ENCODE measurements around the gene HCRTR1.

The HCRTR1 gene

DNA sequence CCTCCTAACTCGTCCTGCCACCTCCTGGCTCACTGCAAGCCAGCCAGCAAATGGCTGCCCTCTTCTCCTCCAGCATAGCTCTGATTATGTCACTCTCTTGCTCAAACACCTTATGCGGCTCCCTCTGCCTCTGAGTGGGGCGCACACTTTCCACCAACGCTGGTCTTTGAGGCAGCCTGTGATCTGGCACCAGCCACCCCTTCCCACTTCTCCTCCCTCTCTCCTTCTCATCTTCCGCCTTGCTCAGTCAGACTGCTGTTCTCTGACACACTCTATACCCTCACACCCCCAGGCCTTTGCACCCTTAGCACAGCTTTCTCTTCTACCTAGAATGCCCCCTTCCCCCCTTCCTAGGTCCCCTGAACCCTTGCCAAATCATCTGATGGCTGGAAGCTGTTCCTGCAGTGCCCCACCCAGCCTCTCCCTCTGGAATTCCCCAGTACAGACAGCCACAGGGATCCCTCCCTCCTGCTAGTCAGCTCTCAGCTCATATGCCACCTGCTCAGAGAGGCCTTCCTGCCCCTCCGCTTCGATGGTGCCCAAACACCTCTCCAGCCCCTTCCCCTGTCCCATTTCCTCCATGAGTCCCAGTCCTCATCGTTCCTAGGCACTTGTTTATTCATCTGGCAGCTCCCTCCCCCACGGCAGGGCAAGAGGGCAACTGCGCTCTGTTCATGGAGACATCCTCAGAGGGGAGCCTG lies 48.9 kb downstream of the HCRTR1 start:
- peak in 15 of 56 donors; percentile 14 to 47 (median 28) for DNase-seq

DNA sequence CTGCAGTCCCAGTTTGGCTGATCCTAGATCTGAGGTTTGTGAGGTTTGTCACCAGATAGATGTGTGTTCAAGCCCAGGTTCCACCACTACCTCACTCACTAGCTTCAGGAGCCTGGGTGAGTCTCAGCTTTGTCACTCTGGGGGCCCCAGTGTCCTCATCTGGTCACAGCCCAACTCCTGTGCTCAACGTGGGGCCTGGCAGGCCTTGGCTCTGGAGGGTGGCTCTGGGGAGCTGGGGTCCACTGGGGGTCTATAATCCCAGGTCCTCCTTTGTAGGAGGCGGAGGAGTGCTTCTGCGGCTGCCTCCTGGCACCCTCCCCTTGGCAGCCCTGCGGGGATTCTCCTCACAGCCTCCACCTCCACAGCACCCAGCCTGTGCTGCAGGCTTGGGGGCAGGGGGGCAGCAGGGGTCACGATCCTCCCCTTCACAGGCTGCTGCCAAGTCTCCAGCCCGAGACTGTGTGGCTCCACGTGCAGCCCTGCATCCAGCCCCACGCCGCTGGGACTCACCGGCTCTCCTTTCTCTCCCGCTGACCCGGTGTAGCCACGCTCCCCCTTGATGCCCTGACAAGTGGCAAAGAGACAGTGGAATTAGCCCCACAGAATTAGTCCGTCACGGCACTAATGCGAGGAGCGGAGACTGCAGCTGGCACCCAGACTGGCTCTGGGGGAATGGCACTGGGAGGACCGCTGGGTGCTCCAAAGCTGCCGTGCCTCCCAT lies 49.7 kb downstream of the HCRTR1 start:
- no peak for DNase-seq

DNA sequence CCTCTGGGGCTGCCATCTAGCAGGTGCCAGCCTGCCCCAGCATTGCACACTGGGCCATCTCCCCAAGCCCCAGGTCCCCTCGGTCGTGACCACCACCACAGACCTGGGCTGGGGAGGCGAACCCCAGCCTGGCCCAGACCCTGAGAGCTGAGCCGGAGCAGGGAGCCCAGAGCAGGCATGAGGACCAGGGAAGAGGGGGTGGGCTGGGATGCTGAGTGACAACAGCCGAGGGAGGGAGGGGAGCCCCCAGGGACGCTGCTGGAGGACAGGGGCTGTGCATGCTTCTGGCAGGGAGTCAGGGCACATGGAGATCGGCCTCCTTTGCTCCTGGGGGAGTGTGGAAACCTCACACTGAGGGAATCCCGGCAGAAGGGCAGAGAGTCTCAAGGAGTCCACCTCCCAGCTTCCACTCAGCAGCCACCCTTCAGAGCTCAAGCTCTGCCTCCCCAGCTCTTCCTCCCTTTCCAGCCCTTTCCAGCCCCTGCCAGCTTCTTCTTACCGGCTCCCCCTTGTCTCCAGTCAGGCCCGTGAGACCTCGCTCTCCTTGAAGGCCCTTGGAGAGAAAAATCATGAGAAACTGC lies 50.9 kb downstream of the HCRTR1 start:
- DNase-seq: no peak

DNA sequence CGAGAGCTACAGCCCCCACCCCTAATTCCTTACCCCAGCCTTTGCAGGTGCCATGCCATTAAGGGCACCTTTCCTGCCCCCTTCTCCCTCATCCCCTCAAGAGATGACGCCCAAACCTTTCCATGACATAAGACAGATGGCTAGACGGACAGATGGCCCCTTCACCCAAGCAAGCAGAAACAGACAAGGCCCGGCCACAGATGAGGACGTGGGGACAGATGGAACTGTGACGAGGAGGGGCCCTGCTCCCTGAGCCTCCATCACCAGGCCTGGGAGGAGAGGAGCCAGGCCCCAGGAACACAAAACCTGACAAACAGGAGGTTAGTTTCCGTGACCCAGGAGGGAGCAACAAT lies 51.9 kb downstream of the HCRTR1 start:
- no peak for DNase-seq

DNA sequence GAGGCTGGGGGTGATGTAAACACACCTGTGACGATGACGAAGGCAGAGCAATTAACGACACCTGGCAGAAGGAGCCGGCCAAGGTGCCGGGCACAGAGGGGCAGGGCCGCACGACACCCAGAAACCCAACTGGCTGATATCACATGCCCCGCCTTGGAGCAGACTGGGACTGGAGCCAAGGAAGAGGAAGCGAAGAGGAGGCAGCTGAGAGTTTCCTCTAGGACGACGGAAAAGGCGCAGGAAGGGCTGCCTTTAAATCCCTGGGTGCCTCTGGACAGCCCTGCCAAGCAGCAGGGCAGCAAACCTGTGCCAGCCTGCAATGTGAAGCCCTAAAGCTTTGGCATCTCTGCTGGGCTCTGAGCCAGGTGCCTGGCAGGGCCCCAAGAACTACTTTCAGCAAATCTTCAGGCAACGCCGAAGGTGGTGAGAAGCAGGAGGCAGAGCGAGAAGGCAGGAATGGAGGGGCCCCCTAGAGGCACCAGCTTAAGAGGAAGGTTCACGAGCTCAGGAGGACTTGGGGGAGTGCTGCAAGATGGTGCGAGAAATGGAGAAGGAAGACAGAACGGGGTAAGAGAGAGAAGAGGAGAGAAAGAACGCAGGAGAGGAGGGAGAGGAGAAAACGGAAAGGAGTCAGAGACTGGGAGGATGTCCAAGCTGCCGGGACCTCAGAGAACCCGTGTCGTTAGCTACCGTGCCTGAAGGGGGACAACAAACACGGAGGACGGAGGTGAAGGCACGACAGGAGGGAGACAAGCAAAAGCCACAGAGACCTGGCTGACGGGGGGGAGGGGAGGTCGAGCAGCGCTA lies 52.5 kb downstream of the HCRTR1 start:
- DNase-seq: peak in 54 of 56 donors; percentile 10 to 89 (median 60)

DNA sequence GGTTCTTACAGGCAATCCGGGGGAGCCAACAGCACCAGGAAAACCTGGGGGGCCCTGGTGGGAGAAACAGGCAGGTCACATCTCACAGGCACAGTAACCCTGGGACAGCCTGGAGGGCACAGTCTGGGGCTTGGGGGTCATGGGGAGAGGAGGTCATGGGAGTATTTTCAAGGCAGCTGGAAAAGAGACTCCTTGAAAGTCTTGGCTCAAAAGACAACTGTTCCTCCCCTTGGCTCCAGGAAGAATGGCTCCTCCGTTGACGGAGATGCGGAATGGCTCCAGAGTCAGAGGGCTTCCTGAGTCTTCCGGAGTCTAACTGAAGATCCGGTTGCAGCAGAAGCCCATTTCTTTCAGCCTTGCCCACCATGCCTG lies 53.1 kb downstream of the HCRTR1 start:
- peak in 1 of 56 donors; percentile 42 for DNase-seq

DNA sequence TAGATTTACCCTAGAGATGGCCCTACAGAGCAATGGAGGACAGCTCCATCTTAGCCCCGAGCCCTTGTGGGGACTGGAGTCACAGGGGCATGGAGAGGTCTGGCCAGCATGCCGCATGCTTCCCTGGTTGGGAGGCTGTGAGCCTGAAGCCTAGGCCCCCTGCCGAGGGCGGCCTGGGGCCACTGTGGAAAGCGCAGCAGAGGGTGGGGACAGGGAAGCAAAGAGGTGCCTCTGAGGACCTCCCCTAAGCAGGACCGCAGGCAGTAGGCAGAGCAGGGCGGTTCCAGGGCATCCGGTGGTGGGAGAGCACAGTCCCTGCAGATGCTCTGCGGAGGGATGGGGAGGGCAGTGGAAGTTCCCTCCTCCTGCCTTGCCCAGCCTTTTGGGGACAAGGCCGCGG lies 53.7 kb downstream of the HCRTR1 start:
- no peak for DNase-seq

DNA sequence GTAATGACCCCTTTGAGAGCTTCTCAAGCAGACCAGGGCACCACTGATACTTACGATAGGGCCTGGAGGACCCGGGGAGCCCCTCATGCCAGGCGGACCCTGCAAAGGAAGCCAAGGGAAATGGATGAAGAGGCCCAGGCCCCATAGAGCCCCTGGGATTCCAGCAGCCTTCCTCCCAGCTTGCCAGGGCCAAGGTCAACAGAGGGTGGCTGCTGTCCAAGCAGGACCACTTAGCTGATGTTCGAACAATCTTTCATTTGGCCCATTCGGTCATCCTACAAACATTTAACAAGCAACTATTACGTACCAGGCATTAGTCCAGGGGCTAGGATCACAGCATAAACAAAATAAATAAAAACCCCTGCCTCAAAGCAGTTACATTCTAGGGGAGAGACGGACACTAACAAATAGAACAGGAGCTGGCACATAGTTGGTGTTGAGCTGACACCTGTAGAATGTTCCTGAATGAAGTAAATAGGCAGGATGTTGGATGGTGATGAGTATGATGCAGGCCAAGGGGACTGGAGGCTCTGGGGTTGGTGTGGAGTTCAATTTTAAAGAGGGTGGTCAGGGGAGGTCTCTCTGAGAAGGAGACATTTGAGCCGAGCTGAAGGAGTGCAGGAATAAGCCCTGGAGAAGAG lies 54.2 kb downstream of the HCRTR1 start:
- no peak for DNase-seq

DNA sequence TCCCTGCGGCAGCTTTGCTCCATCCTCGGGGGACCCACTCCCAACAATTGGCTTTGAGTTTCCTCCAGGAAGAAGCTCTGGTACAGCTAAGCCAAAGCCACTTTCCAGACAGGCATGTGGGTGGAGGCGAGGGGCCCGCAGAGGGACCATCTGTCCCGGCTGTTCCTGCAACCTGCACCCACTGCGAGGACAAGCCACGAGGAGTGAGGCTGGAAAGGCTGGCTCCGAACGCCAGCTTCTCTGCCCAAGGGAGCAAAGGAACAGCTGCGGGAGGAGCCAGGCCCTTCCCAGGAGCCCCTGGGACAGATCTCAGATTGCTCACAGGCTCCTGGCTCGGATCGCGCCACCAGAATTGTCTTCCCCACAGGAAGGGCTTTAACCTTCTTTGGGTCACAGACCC lies 55.5 kb downstream of the HCRTR1 start:
- peak in 9 of 56 donors; percentile 8 to 34 (median 17) for DNase-seq

DNA sequence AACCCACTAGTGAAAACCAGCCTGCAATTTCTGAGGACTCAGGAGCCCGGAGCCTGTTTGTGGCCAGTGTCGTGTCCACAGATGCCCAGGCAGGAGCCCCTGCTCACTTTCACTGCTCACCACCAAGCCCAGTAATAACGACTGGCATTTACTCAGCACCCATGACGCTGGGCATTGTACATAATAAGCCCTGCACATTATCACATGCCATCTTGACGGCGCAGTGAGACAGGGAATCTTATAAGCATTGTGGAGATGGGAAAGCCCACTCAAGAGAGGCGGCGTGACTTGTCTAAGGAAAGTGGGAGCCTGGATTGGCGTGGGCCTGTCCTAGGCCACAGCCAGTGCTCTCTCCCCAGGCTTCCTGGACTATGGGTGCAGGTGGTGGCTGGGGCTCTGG lies 55.9 kb downstream of the HCRTR1 start:
- no peak for DNase-seq

DNA sequence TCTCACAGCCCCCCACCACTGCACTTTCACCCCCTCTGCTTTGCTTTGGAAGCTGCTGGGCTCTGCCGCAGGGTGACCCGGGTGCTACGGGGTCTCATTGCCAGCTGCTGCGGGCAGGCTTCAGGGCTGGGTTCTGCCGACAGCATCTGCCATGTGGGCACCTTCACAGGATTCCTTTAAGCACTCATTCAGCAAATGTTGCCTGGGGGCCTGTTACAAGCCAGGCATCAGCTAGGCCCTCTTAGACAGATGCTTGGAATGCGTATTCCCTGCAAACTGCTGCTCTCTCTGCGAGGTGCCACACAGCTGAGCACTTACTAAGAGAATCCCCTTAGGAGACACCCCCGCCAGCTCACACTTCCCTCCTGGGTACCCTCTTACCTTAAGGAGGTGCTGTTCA lies 57.1 kb downstream of the HCRTR1 start:
- DNase-seq: no peak

DNA sequence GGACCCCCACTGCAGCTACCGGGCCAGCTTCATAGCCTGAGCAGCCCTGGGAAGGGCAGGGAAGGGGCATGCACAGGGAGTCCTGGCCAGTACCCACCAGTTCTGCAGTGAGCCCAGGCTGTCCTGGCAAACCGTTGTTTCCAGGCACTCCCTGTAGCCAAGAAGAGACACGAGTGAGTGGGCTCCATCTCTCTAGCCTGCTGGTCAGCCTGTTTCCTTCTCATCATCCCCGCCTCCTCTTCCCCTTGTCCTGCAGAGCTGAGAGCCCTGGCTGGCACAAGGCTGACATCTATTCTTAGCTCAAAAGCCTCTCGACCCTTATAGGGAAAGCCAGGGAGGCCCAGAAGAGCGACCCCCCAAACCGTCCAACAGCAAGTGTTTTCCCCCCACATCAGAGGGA lies 57.7 kb downstream of the HCRTR1 start:
- no peak for DNase-seq

DNA sequence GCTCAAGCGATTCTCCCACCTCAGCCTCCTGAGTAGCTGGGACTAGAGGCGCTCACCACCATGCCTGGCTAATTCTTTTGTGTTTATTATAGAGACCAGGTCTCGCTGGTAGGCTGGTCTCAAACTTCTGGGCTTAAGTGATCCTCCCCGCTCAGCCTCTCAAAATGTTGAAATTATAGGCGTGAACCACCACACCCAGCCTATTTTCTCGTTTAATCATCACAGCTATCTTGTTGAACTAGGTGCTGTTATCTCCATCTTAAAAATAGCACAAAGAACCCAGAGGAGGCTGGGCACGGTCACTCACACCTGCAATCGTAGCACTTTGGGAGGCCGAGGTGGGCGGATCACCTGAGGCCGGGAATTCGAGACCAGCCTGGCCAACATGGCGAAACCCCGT lies 58.3 kb downstream of the HCRTR1 start:
- DNase-seq: no peak

All from amygdala (tissue), 56 donors.